GM23338 (cell line): ENCODE results near the gene LYRM2. TPM values are rescaled to one million over a fixed set of nuclear protein-coding genes. Genes with fewer than 3 reads are reported as not detected.

ENCODE experiments used
- ATAC-seq: fragments of 200-7000 bp; cut with Tn5 transposase; 3 replicates; pipeline ENCODE4 v1.9.1; 2020
- DNase-seq: peaks from one replicate; pipeline ENCODE4 v3.0.0-alpha.2; 2015; ENCODE audit warnings: low spot score
- H2AFZ ChIP-seq: fragments of 200-600 bp; sonication (generic); 2 replicates; pipeline ENCODE4 v1.8.0; 2016; ENCODE audit warnings: antibody characterized with exemption, mild to moderate bottlenecking, moderate library complexity
- H3F3A ChIP-seq: fragments of 200-600 bp; sonication (generic); replicated peaks from 2 replicates; pipeline ENCODE4 v1.8.0; 2017; ENCODE audit warnings: antibody characterized with exemption, mixed run types, low read depth
- H3K27ac ChIP-seq: fragments of 200-600 bp; sonication (generic); 2 replicates; pipeline ENCODE4 v1.6.1; 2016; ENCODE audit warnings: low read depth
- H3K27me3 ChIP-seq: fragments of 200-600 bp; sonication (generic); 2 replicates; pipeline ENCODE4 v1.8.0; 2016; ENCODE audit warnings: mild to moderate bottlenecking, mixed run types, moderate library complexity; ENCODE audit not compliant: insufficient read depth
- H3K36me3 ChIP-seq: fragments of 200-600 bp; sonication (generic); 2 replicates; pipeline ENCODE4 v1.8.0; 2016; ENCODE audit warnings: mild to moderate bottlenecking; ENCODE audit not compliant: insufficient read depth
- H3K4me1 ChIP-seq: fragments of 200-600 bp; sonication (generic); 2 replicates; pipeline ENCODE4 v1.8.0; 2016; ENCODE audit warnings: mild to moderate bottlenecking, moderate library complexity; ENCODE audit not compliant: insufficient read depth
- H3K4me2 ChIP-seq: fragments of 200-600 bp; sonication (generic); 2 replicates; pipeline ENCODE4 v1.7.1; 2017; ENCODE audit warnings: mixed run types
- H3K4me3 ChIP-seq: fragments of 200-600 bp; sonication (generic); 2 replicates; pipeline ENCODE4 v1.6.1; 2016; ENCODE audit warnings: mixed run types
- H3K79me2 ChIP-seq: fragments of 200-600 bp; sonication (generic); replicated peaks from 2 replicates; pipeline ENCODE4 v1.8.0; 2017; ENCODE audit warnings: mild to moderate bottlenecking; ENCODE audit not compliant: insufficient read depth
- H3K9me2 ChIP-seq: fragments of 200-600 bp; sonication (generic); 2 replicates; pipeline ENCODE4 v1.8.0; 2017; ENCODE audit not compliant: insufficient read depth
- H4K20me1 ChIP-seq: fragments of 200-600 bp; sonication (generic); replicated peaks from 2 replicates; pipeline ENCODE4 v1.8.0; 2017; ENCODE audit warnings: mild to moderate bottlenecking; ENCODE audit not compliant: insufficient read depth
- H3K27ac Mint-ChIP-seq: 2 replicates; pipeline ENCODE4 v1.8.0; 2020; ENCODE audit warnings: inconsistent platforms, mild to moderate bottlenecking, moderate library complexity, mixed read lengths
- H3K27me3 Mint-ChIP-seq: 3 replicates; pipeline ENCODE4 v1.8.0; 2022; ENCODE audit warnings: low read depth, mild to moderate bottlenecking, moderate library complexity, mixed read lengths, inconsistent platforms; ENCODE audit not compliant: insufficient read depth, poor library complexity
- H3K36me3 Mint-ChIP-seq: 3 replicates; pipeline ENCODE4 v1.8.0; 2021; ENCODE audit warnings: low read depth, mild to moderate bottlenecking, inconsistent platforms, moderate library complexity, mixed read lengths
- H3K4me1 Mint-ChIP-seq: 3 replicates; pipeline ENCODE4 v1.8.0; 2020; ENCODE audit warnings: mild to moderate bottlenecking, inconsistent platforms, mixed read lengths
- H3K4me3 Mint-ChIP-seq: 3 replicates; pipeline ENCODE4 v1.8.0; 2021; ENCODE audit warnings: moderate library complexity, mild to moderate bottlenecking, inconsistent platforms, mixed read lengths
- H3K9me3 Mint-ChIP-seq: 3 replicates; pipeline ENCODE4 v1.8.0; 2020; ENCODE audit warnings: moderate library complexity, mild to moderate bottlenecking, inconsistent platforms, mixed read lengths
- CTCF ChIP-seq, 2 experiments: fragments of 200-600 bp in 1 of 2; sonication (generic) in 1 of 2; conservative IDR thresholded peaks; 2 replicates each; pipeline versions ENCODE4 v1.5.1 to v1.6.1; 2016 to 2017; ENCODE audit warnings: antibody characterized with exemption in 2 of 2, low read depth in 2 of 2, mild to moderate bottlenecking in 2 of 2, moderate library complexity in 1 of 2
- JUNB ChIP-seq: IDR thresholded peaks from one replicate; pipeline ENCODE4 v1.6.1; 2016; ENCODE audit warnings: antibody characterized with exemption; ENCODE audit not compliant: unreplicated experiment
- NANOG ChIP-seq: IDR thresholded peaks from 2 replicates; pipeline ENCODE4 v1.6.1; 2016; ENCODE audit warnings: antibody characterized with exemption, borderline replicate concordance
- STAT1 ChIP-seq: IDR thresholded peaks from one replicate; pipeline ENCODE4 v1.6.1; 2016; ENCODE audit warnings: antibody characterized with exemption; ENCODE audit not compliant: unreplicated experiment
- ZNF462 ChIP-seq: fragments of 250-450 bp; sonication (Bioruptor Pico); IDR thresholded peaks from 2 replicates; pipeline ENCODE4 v1.5.0; 2020; ENCODE audit warnings: mild to moderate bottlenecking, moderate library complexity
- polyA plus RNA-seq: library from polyadenylated mRNA; unstranded; fragments of >200 nt; fragmentation: Nextera tagmentation; extraction: Ambion mirVana; gene quantifications from 2 replicates; pipeline ENCODE4 v1.2.1, GENCODE V29; 2016
- total RNA-seq: library from RNA; depleted of rRNA; stranded (reverse); fragments of >200 nt; shearing (Covaris generic); gene quantifications from 2 replicates; pipeline ENCODE4 v1.2.3, GENCODE V29; 2014

The LYRM2 gene
- total and polyA plus RNA-seq, 2 experiments from 2014 or later: 20.3 to 67.3 TPM

DNA sequence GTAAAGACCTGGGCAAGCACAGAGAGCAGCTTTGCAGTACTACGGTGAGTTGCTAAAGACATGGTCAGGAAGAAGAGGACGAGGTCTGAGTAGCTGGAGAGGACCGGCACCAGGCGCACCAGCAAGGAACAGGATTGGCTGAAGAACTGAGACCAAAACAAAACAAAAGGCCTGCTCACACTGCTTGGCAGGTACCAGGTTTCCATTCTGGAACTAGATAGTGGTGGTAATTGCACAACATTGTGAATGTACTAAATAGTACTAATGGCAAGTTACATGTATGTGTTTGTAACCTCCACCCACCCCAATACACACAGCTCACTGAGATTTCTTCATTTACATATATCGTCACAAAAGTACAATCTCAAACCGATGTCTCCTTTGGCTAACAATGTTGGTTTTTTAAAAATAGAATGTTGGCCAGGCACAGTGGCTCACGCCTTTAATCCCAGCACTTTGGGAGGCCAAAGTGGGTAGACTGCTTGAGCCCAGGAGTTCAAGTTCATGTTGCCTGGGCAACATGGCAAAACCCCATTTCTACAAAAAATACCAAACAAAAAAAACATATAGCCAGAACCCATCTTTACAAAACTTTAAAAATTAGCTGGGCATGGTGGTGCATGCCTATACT is 32.5 kb upstream of the LYRM2 start:
- peaks cover 34% of the 10 kb centered on the region for H3K4me1 Mint-ChIP-seq
- H3K27ac ChIP-seq: peak overlapping the region; percentile 90
- H3K36me3 ChIP-seq: peaks cover 74% of the 10 kb centered on the region
- no peaks in the 10 kb centered on the region for H3K9me3 Mint-ChIP-seq
- no peak for ATAC-seq
- H3K79me2 ChIP-seq: peaks cover 19% of the 10 kb centered on the region
- no peaks in the 10 kb centered on the region for H3K9me2 ChIP-seq
- no peak overlapping the region for H3K4me3 Mint-ChIP-seq
- H3K27me3 Mint-ChIP-seq: peaks cover 7% of the 10 kb centered on the region
- H3K27ac Mint-ChIP-seq: peak overlapping the region; percentile 94
- DNase-seq: no peak
- peaks cover 25% of the 10 kb centered on the region for H3K4me1 ChIP-seq
- peaks cover 26% of the 10 kb centered on the region for H3F3A ChIP-seq
- H3K36me3 Mint-ChIP-seq: peaks cover 91% of the 10 kb centered on the region
- H3K4me3 ChIP-seq: no peak overlapping the region
- TF ChIP-seq JUNB (no peak), NANOG (no peak), ZNF462 (CRISPR knock-in tag) (no peak), CTCF (conservative IDR thresholded peaks at IDR 0.05; ENCODE audit: low read depth in 2 of 2) (no peak), STAT1 (no peak)
- no peak overlapping the region for H3K4me2 ChIP-seq
- no peaks in the 10 kb centered on the region for H4K20me1 ChIP-seq
- no peak overlapping the region for H2AFZ ChIP-seq
- H3K27me3 ChIP-seq: no peaks in the 10 kb centered on the region
